HepG2 (cell line): Measurements from ENCODE around the gene NDUFV1. TPM values are rescaled to one million over a fixed set of nuclear protein-coding genes. Genes with fewer than 3 reads are reported as not detected.

Experiments used
- RXRA ChIP-seq: sonication (generic); formaldehyde crosslinking; IDR thresholded peaks from 2 replicates; pipeline ENCODE4 v1.5.1; 2020; ENCODE audit warnings: missing genetic modification reagents
- SCMH1 ChIP-seq: sonication (generic); formaldehyde crosslinking; IDR thresholded peaks from 2 replicates; pipeline ENCODE4 v1.9.0; 2021; ENCODE audit warnings: missing genetic modification reagents, mild to moderate bottlenecking, borderline replicate concordance
- STAG1 ChIP-seq: sonication (generic); formaldehyde crosslinking; IDR thresholded peaks from 2 replicates; pipeline ENCODE4 v1.4.0; 2020; ENCODE audit warnings: missing genetic modification reagents
- YEATS4 ChIP-seq: sonication (generic); formaldehyde crosslinking; IDR thresholded peaks from 2 replicates; pipeline ENCODE4 v1.4.0; 2020; ENCODE audit warnings: missing genetic modification reagents, borderline replicate concordance
- ZNF616 ChIP-seq: sonication (generic); formaldehyde crosslinking; IDR thresholded peaks from 2 replicates; pipeline ENCODE4 v1.5.0; 2020; ENCODE audit warnings: low read depth, mild to moderate bottlenecking, missing genetic modification reagents
- ZNF724P ChIP-seq: sonication (generic); formaldehyde crosslinking; IDR thresholded peaks from 2 replicates; pipeline ENCODE4 v1.8.0; 2022; ENCODE audit warnings: missing genetic modification reagents, borderline replicate concordance
- ZNF773 ChIP-seq: sonication (generic); formaldehyde crosslinking; IDR thresholded peaks from 2 replicates; pipeline ENCODE4 v1.4.0; 2020; ENCODE audit warnings: missing genetic modification reagents, borderline replicate concordance
- ZNF841 ChIP-seq: sonication (generic); formaldehyde crosslinking; IDR thresholded peaks from 2 replicates; pipeline ENCODE4 v1.8.1; 2023; ENCODE audit warnings: missing genetic modification reagents, borderline replicate concordance
- polyA plus RNA-seq, 8 experiments: library from polyadenylated mRNA; depleted of rRNA in 3 of 8; stranded (reverse) in 7 of 8; unstranded in 1 of 8; fragments of >200 nt; fragmentation: Illumina TruSeq in 4 of 8; extraction: Trizol in 4 of 8; gene quantifications; 2 replicates each; pipeline versions ENCODE4 v1.2.1 to v1.2.3, GENCODE V29; 2011 to 2016; ENCODE audit warnings: low read depth in 4 of 8, missing spikeins in 1 of 8, mixed read lengths in 1 of 8; ENCODE audit not compliant: insufficient read depth in 1 of 8
- total RNA-seq, 5 experiments: library from RNA; depleted of rRNA; stranded (reverse); fragments of >200 nt; fragmentation: Illumina TruSeq; extraction: Trizol; gene quantifications; 2 replicates each; pipeline ENCODE4 v1.2.3, GENCODE V29; 2016; ENCODE audit warnings: low read depth in 1 of 5
- TF ChIP-seq, protein P1 (sequence below): sonication (generic); formaldehyde crosslinking; IDR thresholded peaks from 2 replicates; pipeline ENCODE4 v1.5.0; 2020; ENCODE audit warnings: missing genetic modification reagents, mild to moderate bottlenecking, borderline replicate concordance
- TF ChIP-seq, protein P2 (sequence below): sonication (generic); formaldehyde crosslinking; IDR thresholded peaks from 2 replicates; pipeline ENCODE4 v1.4.0; 2020; ENCODE audit warnings: missing genetic modification reagents
- TF ChIP-seq, protein P3 (sequence below): sonication (generic); formaldehyde crosslinking; IDR thresholded peaks from 2 replicates; pipeline ENCODE4 v1.5.0; 2020; ENCODE audit warnings: mild to moderate bottlenecking, missing genetic modification reagents, moderate library complexity
- TF ChIP-seq, protein P4 (sequence below): sonication (generic); formaldehyde crosslinking; IDR thresholded peaks from 2 replicates; pipeline ENCODE4 v1.5.0; 2020; ENCODE audit warnings: mild to moderate bottlenecking, missing genetic modification reagents
- TF ChIP-seq, protein P5 (sequence below): sonication (generic); formaldehyde crosslinking; IDR thresholded peaks from 2 replicates; pipeline ENCODE4 v1.9.0; 2022; ENCODE audit warnings: missing genetic modification reagents, mild to moderate bottlenecking, borderline replicate concordance
- TF ChIP-seq, protein P6 (sequence below): sonication (generic); formaldehyde crosslinking; IDR thresholded peaks from 2 replicates; pipeline ENCODE4 v1.4.0; 2020; ENCODE audit warnings: missing genetic modification reagents, borderline replicate concordance
- TF ChIP-seq, protein P7 (sequence below): sonication (generic); formaldehyde crosslinking; IDR thresholded peaks from 2 replicates; pipeline ENCODE4 v1.5.0; 2020; ENCODE audit warnings: missing genetic modification reagents

The NDUFV1 gene
- total and polyA plus RNA-seq, 2 of the 13 experiments (the other 11 are each of a cell fraction or from before 2014, with no cell fraction given) = 88.9 to 137 TPM

DNA sequence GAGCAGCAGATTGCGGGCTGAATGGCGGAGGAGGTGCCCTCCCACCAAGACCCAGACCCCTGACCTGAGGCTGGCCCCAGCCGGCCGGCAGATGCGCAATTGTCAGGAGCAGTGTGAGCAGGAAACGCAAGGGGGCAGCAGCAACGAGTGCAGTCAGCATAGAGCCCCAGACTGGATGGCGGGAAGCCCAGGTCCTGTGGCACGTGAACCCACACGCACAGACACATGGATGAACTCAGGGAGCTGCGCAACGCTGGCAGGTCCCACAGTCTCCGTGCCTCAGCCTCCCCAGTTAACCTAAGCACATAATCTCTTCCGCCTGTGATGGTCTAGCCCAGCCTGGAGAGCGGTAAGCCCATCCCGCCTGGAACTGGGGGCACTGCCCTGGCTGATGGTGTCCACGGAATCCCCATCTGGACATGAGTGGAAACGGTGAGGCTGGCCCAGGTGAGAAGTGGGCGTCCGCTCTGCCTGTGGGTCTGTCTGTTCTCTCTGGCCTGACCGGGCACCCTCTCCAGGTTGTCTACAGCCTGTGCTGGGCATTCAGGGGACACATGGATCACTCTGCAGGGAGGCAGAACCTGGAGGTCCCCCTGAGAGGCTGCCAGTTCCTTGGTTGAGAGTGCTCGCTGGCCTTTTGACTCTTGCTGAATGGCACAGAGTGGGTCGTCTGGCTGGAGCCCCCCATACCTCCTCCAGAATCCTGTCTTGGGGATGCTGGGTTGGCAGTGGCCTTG, 33.5 kb downstream of the NDUFV1 start (continued):
- TF ChIP-seq, protein P1, sequence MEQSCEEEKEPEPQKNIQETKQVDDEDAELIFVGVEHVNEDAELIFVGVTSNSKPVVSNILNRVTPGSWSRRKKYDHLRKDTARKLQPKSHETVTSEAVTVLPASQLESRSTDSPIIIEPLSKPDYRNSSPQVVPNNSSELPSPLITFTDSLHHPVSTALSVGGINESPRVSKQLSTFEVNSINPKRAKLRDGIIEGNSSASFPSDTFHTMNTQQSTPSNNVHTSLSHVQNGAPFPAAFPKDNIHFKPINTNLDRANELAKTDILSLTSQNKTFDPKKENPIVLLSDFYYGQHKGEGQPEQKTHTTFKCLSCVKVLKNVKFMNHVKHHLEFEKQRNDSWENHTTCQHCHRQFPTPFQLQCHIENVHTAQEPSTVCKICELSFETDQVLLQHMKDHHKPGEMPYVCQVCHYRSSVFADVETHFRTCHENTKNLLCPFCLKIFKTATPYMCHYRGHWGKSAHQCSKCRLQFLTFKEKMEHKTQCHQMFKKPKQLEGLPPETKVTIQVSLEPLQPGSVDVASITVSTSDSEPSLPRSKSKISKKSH (CRISPR knock-in tag) = peak; percentile 76; the same call in 1 of the 2 replicates
- TF ChIP-seq RXRA (CRISPR knock-in tag) = peak; percentile 48; the same call in 1 of the 2 replicates
- TF ChIP-seq SCMH1 (CRISPR knock-in tag) = no peak
- no peak for TF ChIP-seq YEATS4 (CRISPR knock-in tag)
- TF ChIP-seq ZNF616 (CRISPR knock-in tag) = peak; percentile 60; the same call in 1 of the 2 replicates
- TF ChIP-seq, protein P2, sequence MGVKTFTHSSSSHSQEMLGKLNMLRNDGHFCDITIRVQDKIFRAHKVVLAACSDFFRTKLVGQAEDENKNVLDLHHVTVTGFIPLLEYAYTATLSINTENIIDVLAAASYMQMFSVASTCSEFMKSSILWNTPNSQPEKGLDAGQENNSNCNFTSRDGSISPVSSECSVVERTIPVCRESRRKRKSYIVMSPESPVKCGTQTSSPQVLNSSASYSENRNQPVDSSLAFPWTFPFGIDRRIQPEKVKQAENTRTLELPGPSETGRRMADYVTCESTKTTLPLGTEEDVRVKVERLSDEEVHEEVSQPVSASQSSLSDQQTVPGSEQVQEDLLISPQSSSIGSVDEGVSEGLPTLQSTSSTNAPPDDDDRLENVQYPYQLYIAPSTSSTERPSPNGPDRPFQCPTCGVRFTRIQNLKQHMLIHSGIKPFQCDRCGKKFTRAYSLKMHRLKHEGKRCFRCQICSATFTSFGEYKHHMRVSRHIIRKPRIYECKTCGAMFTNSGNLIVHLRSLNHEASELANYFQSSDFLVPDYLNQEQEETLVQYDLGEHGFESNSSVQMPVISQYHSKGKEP (CRISPR knock-in tag) = no peak
- TF ChIP-seq ZNF724P (CRISPR knock-in tag) = no peak
- TF ChIP-seq, protein P3, sequence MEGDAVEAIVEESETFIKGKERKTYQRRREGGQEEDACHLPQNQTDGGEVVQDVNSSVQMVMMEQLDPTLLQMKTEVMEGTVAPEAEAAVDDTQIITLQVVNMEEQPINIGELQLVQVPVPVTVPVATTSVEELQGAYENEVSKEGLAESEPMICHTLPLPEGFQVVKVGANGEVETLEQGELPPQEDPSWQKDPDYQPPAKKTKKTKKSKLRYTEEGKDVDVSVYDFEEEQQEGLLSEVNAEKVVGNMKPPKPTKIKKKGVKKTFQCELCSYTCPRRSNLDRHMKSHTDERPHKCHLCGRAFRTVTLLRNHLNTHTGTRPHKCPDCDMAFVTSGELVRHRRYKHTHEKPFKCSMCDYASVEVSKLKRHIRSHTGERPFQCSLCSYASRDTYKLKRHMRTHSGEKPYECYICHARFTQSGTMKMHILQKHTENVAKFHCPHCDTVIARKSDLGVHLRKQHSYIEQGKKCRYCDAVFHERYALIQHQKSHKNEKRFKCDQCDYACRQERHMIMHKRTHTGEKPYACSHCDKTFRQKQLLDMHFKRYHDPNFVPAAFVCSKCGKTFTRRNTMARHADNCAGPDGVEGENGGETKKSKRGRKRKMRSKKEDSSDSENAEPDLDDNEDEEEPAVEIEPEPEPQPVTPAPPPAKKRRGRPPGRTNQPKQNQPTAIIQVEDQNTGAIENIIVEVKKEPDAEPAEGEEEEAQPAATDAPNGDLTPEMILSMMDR (CRISPR knock-in tag) = peak; percentile 84
- TF ChIP-seq ZNF841 (CRISPR knock-in tag) = no peak
- TF ChIP-seq, protein P4, sequence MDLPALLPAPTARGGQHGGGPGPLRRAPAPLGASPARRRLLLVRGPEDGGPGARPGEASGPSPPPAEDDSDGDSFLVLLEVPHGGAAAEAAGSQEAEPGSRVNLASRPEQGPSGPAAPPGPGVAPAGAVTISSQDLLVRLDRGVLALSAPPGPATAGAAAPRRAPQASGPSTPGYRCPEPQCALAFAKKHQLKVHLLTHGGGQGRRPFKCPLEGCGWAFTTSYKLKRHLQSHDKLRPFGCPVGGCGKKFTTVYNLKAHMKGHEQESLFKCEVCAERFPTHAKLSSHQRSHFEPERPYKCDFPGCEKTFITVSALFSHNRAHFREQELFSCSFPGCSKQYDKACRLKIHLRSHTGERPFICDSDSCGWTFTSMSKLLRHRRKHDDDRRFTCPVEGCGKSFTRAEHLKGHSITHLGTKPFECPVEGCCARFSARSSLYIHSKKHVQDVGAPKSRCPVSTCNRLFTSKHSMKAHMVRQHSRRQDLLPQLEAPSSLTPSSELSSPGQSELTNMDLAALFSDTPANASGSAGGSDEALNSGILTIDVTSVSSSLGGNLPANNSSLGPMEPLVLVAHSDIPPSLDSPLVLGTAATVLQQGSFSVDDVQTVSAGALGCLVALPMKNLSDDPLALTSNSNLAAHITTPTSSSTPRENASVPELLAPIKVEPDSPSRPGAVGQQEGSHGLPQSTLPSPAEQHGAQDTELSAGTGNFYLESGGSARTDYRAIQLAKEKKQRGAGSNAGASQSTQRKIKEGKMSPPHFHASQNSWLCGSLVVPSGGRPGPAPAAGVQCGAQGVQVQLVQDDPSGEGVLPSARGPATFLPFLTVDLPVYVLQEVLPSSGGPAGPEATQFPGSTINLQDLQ (CRISPR knock-in tag) = peak; percentile 77; the same call in 1 of the 2 replicates
- 0 out of 2 replicates have a peak, but pooled peaks have one; percentile 65 for TF ChIP-seq ZNF773 (CRISPR knock-in tag)
- TF ChIP-seq, protein P5, sequence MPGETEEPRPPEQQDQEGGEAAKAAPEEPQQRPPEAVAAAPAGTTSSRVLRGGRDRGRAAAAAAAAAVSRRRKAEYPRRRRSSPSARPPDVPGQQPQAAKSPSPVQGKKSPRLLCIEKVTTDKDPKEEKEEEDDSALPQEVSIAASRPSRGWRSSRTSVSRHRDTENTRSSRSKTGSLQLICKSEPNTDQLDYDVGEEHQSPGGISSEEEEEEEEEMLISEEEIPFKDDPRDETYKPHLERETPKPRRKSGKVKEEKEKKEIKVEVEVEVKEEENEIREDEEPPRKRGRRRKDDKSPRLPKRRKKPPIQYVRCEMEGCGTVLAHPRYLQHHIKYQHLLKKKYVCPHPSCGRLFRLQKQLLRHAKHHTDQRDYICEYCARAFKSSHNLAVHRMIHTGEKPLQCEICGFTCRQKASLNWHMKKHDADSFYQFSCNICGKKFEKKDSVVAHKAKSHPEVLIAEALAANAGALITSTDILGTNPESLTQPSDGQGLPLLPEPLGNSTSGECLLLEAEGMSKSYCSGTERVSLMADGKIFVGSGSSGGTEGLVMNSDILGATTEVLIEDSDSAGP = peak; percentile 57; the same call in 1 of the 2 replicates
- peak; percentile 54 for TF ChIP-seq STAG1
- TF ChIP-seq, protein P6, sequence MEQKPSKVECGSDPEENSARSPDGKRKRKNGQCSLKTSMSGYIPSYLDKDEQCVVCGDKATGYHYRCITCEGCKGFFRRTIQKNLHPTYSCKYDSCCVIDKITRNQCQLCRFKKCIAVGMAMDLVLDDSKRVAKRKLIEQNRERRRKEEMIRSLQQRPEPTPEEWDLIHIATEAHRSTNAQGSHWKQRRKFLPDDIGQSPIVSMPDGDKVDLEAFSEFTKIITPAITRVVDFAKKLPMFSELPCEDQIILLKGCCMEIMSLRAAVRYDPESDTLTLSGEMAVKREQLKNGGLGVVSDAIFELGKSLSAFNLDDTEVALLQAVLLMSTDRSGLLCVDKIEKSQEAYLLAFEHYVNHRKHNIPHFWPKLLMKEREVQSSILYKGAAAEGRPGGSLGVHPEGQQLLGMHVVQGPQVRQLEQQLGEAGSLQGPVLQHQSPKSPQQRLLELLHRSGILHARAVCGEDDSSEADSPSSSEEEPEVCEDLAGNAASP (CRISPR knock-in tag) = no peak
- TF ChIP-seq, protein P7, sequence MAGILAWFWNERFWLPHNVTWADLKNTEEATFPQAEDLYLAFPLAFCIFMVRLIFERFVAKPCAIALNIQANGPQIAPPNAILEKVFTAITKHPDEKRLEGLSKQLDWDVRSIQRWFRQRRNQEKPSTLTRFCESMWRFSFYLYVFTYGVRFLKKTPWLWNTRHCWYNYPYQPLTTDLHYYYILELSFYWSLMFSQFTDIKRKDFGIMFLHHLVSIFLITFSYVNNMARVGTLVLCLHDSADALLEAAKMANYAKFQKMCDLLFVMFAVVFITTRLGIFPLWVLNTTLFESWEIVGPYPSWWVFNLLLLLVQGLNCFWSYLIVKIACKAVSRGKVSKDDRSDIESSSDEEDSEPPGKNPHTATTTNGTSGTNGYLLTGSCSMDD (CRISPR knock-in tag) = peak; percentile 77; the same call in 1 of the 2 replicates
